ENCODE measurements around the gene GABRB1. TPM values are rescaled to one million over a fixed set of nuclear protein-coding genes. Genes with fewer than 3 reads are reported as not detected.

GABRB1 gene
- total RNA-seq = not detected in 2 replicates

GRCh38 chr4:47031011-47031678 is at the start of gene GABRB1:
Gene GABRB1, plus strand, starts transcription at chr4:47031567.

DNA sequence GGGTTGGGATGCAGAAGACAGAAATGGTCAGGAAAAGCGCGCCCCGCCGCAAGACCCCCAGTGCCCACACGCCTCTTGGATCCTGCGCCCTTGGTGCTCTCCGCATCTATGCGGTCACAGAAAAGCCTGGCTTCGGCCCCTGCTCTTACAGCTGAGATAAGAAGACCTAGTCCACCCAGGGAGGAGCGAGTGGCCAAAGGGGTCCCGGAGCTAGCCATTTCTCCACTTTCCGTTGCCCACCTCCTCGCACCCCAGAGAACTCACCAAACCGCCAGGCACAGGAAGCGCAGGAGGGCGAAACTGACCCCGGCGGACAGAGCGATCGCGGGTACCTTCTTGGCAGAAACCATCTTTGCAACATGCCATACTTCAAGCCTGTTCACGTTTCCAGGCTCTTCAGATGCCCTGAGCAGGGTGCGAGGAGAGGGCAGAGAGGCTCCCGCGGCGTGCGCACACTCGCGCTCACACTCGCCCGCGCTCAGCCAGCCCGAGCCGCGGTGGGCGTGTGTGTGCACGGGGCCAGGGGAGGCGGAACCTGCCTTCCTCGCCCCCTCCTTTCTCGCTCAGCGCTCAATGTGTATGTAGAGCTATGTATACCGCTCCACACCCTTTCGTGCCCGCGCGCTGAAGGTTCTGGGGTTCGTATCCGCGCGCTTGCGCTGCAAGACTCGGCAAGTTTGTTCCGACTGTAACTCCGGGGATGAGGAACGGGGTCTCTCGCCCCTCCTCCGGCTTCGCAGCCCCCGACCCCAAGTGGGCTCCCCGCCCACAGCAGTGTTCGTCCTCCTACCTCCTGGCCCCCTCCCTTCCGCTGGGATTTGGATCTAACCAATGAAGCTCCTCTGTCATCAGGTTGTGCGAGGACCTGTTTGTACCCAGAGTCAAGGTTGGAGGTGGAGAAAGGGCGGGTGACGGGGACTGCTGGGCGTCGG is 38.0 kb upstream of the GABRB1 start, which contains the start of gene GABRA4:
Gene GABRA4, minus strand, starts transcription at position 507 of the 932 bp plus-strand sequence. Its CDS starts 157 bp downstream, at position 350.

GRCh38 chr4:47463235-47463956 is 432.0 kb downstream of the GABRB1 start, which contains the start of gene COMMD8:
Gene COMMD8, minus strand, starts transcription at chr4:47463702. Its CDS starts 51 bp downstream, at chr4:47463651.

Other genes with a start within 250 kb of the GABRB1 start
- not detected in 2 replicates for gene COX7B2, start 122.3 kb upstream of the GABRB1 start, total RNA-seq
- gene GABRA4, start 38.0 kb upstream of the GABRB1 start, total RNA-seq = not detected in 2 replicates